Measurements from ENCODE around the gene NAA20.

- TF ChIP-seq CTCF (IDR thresholded peaks at IDR 0.05), result no peak
- TF ChIP-seq POLR2A (IDR thresholded peaks at IDR 0.05), result no peak
Observed at GRCh38 chr20:19981031-19981451, 36.1 kb upstream of the NAA20 start.

All from Peyer's patch (tissue), 4 donors.